Skin epidermis (tissue), 12 donors: Measurements from ENCODE around the gene RMRP.
A peak's percentile ranks its signal among the peaks of the same experiment; 100 is the strongest.
"Not testable (repeated sequence)": the region's sequence is repeated elsewhere in the genome, so short reads cannot be mapped to it uniquely, and the experiment has no call there.

Experiments
- H3K27ac ChIP-seq, 21 experiments: fragments of 200-600 bp; sonication (generic) in 11 of 21; one replicate each; pipeline ENCODE4 v1.5.0; 2020; ENCODE audit warnings: mild to moderate bottlenecking in 3 of 21, inconsistent platforms in 2 of 21, moderate library complexity in 2 of 21
- H3K4me3 ChIP-seq, 7 experiments: fragments of 200-600 bp; sonication (generic) in 2 of 7; one replicate each; pipeline ENCODE4 v1.5.0; 2020; ENCODE audit warnings: inconsistent platforms in 2 of 7, mild to moderate bottlenecking in 2 of 7, moderate library complexity in 1 of 7

Gene RMRP

DNA sequence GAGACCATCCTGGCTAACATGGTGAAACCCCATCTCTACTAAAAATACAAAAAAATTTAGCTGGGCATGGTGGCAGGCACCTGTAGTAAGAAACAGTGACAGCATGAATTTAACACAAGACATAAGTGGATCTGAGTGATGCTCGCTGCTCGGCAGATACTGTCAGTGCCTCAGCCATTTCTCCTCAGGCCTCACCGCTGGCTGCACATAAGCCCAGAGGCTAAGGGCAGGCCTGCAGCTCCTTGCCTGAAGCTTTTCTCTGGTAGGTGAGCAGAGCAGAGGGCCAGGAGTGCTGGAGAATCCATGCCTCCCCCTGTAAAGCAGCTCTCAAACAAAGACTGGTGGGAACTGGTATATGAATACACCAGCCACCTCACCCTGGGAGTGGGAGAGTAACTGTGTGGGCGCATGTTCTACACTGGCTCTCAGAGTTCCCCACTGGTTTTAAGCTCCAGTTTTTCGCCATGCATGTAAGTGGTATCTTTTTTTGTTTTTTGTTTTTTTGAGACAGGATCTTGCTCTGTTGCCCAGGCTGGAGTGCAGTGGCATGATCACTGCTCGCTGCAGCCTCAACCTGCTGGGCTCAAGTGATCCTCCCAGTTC, 29.3 kb downstream of the RMRP start:
- Histone ChIP-seq H3K4me3 (no peak overlapping the region), H3K27ac (no peak overlapping the region)

DNA sequence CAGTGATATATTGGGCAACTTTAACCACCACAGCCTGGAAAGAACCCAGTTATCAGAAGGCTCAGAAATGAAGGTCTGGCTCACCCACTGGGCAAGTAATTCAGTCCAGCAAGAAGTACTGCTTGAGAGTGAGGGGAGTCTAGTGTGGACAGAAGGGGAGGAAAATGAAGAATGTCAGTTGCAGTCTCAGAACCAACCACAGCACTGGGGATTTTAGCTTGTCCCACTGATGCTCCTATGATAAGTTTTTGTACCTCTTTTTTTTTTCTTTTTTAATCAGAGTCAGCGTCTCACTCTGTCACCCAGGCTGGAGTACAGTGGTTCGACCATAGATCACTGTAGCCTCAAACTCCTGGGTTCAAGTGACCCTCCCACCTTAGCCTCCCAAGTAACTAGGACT, 30.2 kb downstream of the RMRP start:
- Histone ChIP-seq H3K4me3 (no peak overlapping the region), H3K27ac (no peak overlapping the region)

GRCh38 chr9:35619800-35620158, 38.0 kb downstream of the RMRP start:
- Histone ChIP-seq H3K27ac (peak overlapping the region in 9 of 21 experiments; percentile 26 to 87 (median 72)), H3K4me3 (no peak overlapping the region)

GRCh38 chr9:35618854-35619799, 38.7 kb downstream of the RMRP start:
- peak overlapping the region in 15 of 21 experiments; percentile 1 to 87 (median 43) for H3K27ac ChIP-seq
- no peak overlapping the region for H3K4me3 ChIP-seq

DNA sequence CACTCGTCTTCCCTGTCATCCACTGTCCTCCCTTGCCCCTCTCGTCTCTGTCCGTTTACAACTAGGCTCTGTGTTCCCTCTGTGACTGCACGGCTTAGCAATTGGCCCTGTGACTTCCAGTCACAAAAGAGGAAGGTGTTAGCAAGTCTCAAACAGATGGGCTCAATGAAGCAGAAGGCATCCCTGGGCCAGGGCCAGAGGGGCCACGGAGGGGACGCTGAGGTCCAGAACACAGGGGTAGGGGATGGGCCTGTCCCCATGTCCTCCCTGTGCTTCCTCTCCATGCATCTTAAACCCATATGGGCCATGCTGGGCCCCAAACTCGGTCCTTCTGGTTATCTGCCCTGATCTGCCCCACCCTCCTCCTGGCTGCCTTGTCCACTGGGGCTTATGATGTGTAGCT, 39.5 kb downstream of the RMRP start, which contains the start of gene CD72:
TSS of gene CD72 (minus strand) at position 89 of the 403 bp plus-strand sequence. CDS start 110 bp downstream, outside the sequence.
- H3K4me3 ChIP-seq, result peak within 1 kb of the TSS; percentile 32 to 46 (median 33)
- H3K27ac ChIP-seq, result peak within 1 kb of the TSS in 19 of 21 experiments; percentile 19 to 87 (median 47)

DNA sequence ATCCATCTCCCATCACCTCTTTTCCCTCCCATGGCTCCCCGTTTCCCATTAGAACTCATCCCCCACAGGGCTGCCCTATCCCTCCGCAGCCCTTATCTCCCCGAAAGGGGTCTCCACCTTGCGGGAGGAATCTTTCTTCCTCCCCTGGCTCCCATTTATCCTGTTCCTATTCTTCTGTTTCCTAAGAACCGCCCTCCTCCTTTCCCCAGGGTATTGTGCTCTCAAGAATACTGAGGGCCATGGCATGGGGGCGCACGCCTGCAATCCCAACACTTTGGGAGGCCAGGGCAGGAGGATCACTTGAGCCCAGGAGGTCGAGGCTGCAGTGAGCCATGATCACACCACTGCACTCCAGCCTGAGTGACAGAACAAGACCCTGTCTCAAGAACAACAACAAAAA, 40.3 kb downstream of the RMRP start:
- peak overlapping the region in 16 of 21 experiments; percentile 6 to 87 (median 58) for H3K27ac ChIP-seq
- H3K4me3 ChIP-seq, result peak overlapping the region; percentile 32 to 46 (median 33)

DNA sequence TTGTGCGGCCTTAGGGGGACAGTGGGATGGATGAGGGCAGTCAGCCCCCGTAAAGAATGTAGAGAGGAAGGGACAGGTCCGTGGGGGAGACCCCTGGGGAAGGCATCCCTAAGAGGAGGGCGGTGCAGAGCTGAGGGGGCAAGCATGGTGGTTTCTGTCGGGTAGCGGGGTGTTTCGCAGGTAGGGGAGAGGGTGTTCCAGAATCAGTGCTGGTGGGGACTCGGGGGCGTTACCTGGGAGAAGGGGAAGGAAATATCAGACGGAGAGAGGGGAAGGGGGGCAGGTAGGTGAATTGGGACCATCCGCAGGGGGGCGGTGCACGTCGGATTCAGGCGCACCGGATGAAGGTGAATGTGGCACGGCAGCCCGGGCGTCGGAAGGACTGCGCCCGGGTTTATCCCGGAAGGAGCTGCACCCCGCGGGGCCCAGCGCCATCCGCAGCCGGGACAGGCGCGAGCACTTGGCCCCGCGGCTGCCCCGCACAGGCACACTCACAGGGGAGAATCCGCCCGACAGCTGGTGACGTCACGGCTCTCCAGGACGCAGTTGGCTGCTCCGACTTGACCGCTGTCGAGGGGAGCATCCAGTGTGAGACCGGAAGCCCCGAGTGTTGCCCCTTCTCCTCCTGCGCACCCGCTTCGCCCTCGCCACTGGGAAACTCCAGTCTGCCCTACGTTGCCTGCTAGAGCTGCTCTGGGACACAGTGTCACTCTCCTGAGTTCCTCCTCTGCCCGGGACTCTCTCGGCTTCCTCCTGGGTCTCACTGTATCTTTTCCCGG, 40.9 kb downstream of the RMRP start:
- Histone ChIP-seq H3K4me3 (peak overlapping the region; percentile 32 to 46 (median 33)), H3K27ac (peak overlapping the region in 18 of 21 experiments; percentile 6 to 87 (median 48))

- Histone ChIP-seq H3K4me3 (no peak overlapping the region), H3K27ac (peak overlapping the region in 4 of 21 experiments; percentile 0 to 87 (median 81))
Measured at GRCh38 chr9:35615981-35616680, 41.7 kb downstream of the RMRP start.

- Histone ChIP-seq H3K4me3 (no peak overlapping the region), H3K27ac (no peak overlapping the region)
Measured at GRCh38 chr9:35612843-35613242, 45.0 kb downstream of the RMRP start.

DNA sequence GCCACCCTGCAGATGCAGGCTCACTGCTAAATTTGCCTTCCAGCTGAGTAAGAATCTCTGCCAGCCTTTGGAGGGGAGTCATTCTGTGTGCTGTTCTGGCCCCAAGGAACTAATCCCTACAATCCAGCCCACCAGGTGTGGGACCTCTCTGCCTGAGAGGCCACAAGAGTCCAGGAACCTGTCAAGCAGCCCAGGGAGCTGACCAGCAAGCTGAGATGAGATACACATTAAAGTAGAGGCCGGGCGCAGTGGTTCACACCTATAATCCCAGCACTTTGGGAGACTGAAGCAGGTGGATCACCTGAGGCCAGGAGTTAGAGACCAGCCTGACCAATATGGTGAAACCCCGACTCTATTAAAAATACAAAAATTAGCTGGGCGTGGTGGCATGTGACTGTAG, 45.8 kb downstream of the RMRP start:
- H3K27ac ChIP-seq, H3K4me3 ChIP-seq: not testable (repeated sequence)

- Histone ChIP-seq H3K27ac (no peak overlapping the region), H3K4me3 (no peak overlapping the region)
Measured at GRCh38 chr9:35611230-35611797, 46.5 kb downstream of the RMRP start.

DNA sequence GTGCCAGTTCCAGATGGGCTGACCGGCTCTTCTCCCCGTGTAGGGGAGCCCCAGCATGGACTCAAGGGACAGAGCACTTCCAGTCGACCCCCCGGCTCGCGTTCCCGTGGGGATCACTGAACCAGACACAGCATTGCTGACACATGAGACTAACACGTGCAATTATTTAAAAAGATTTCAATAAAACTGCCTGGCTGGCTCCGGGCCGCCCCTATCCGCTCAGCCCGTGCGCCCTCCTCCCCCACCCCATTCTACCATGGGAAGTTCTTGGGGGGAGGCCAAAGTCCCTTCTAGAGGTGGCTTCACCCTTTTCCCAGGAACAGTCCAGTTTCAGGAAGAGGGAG, 48.0 kb downstream of the RMRP start:
- Histone ChIP-seq H3K27ac (no peak overlapping the region), H3K4me3 (no peak overlapping the region)

DNA sequence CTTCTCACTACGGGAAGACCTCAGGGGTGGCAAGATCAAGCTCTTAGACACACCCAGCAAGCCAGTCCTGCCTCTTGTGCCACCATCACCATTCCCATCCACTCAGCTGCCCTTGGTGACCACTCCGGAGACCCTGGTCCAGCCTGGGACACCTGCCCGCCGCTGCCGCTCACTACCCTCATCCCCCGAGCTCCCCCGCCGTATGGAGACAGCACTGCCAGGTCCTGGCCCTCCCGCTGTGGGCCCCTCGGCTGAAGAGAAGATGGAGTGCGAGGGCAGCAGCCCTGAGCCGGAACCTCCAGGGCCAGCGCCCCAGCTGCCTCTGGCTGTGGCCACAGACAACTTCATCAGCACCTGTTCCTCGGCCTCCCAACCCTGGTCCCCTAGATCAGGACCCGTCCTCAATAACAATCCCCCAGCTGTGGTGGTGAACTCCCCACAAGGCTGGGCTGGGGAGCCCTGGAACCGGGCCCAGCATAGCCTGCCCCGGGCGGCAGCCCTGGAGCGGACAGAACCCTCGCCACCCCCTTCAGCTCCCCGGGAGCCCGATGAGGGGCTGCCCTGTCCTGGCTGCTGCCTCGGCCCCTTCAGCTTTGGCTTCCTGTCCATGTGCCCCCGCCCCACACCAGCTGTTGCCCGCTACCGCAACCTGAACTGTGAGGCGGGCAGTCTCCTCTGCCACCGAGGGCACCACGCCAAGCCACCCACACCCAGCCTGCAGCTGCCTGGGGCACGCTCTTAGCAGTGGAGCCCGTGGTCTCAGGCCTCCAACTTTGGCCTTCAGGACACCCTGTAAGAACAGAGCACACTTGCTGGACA, 48.6 kb downstream of the RMRP start:
- H3K4me3 ChIP-seq, result no peak overlapping the region
- peak overlapping the region in 1 of 21 experiments; percentile 26 for H3K27ac ChIP-seq

- H3K27ac ChIP-seq, result no peak overlapping the region
- no peak overlapping the region for H3K4me3 ChIP-seq
Measured at GRCh38 chr9:35608221-35608620, 49.6 kb downstream of the RMRP start.
